ENCODE data around the gene SGPP2. TPM values are rescaled to one million over a fixed set of nuclear protein-coding genes. Genes with fewer than 3 reads are reported as not detected.

The SGPP2 gene
- total RNA-seq, 1 donor = not detected

- no peak overlapping the region for H3K4me3 ChIP-seq (ENCODE audit: low read depth, low read length)
- TF ChIP-seq CTCF (IDR thresholded peaks at IDR 0.05; ENCODE audit: insufficient read depth, low read depth, low read length) = no peak
- DNase-seq (ENCODE audit: low read depth) = no peak
Measured at GRCh38 chr2:222603501-222603900, 179.2 kb downstream of the SGPP2 start.

- H3K4me3 ChIP-seq (ENCODE audit: low read depth, low read length) = no peak overlapping the region
- TF ChIP-seq CTCF (IDR thresholded peaks at IDR 0.05; ENCODE audit: insufficient read depth, low read depth, low read length) = no peak
- no peak for DNase-seq (ENCODE audit: low read depth)
Measured at GRCh38 chr2:222604749-222605515, 180.6 kb downstream of the SGPP2 start.

- no peak overlapping the region for H3K4me3 ChIP-seq (ENCODE audit: low read depth, low read length)
- no peak for TF ChIP-seq CTCF (IDR thresholded peaks at IDR 0.05; ENCODE audit: insufficient read depth, low read depth, low read length)
- DNase-seq (ENCODE audit: low read depth) = no peak
Measured at GRCh38 chr2:222606306-222606705, 182.0 kb downstream of the SGPP2 start.

- no peak for TF ChIP-seq CTCF (IDR thresholded peaks at IDR 0.05; ENCODE audit: insufficient read depth, low read depth, low read length)
- DNase-seq (ENCODE audit: low read depth) = no peak
Measured at GRCh38 chr2:222608081-222608480, 183.7 kb downstream of the SGPP2 start.

GRCh38 chr2:222609381-222609780 lies 185.0 kb downstream of the SGPP2 start:
- no peak for TF ChIP-seq CTCF (IDR thresholded peaks at IDR 0.05; ENCODE audit: insufficient read depth, low read depth, low read length)
- H3K4me3 ChIP-seq (ENCODE audit: low read depth, low read length) = no peak overlapping the region
- no peak for DNase-seq (ENCODE audit: low read depth)

More at GRCh38 chr2:222608081-222608480, 183.7 kb downstream of the SGPP2 start:
- H3K4me3 ChIP-seq (ENCODE audit: low read depth, low read length) = no peak overlapping the region

Small RNAs within 50 kb of the gene (small RNA-seq; reads per million reads assigned to genes)
- not detected for gene RF00019
- not detected for gene RNU6-619P

Other genes with a start within 250 kb of the SGPP2 start
- not detected in 2 replicates for gene PAX3, start 125.5 kb upstream of the SGPP2 start, total RNA-seq
- gene FARSB, start 231.5 kb downstream of the SGPP2 start, total RNA-seq = 18.0 and 25.9 TPM in 2 replicates
- gene MOGAT1, start 247.1 kb downstream of the SGPP2 start, total RNA-seq = not detected in 2 replicates